Ectodermal cell (in vitro differentiated cells): ENCODE measurements around the gene PGS1.

Experiments used
- H3K27ac ChIP-seq: 2 replicates; pipeline ENCODE4 v1.7.0; 2013; ENCODE audit warnings: mild to moderate bottlenecking, low read depth, low read length; ENCODE audit not compliant: insufficient read depth, poor library complexity, severe bottlenecking
- H3K27me3 ChIP-seq: 2 replicates; pipeline ENCODE4 v1.7.0; 2013; ENCODE audit warnings: mild to moderate bottlenecking, low read length; ENCODE audit not compliant: insufficient read depth, control insufficient read depth, poor library complexity, severe bottlenecking
- H3K36me3 ChIP-seq: one replicate; pipeline ENCODE4 v1.7.0; 2013; ENCODE audit warnings: low read length; ENCODE audit not compliant: control insufficient read depth, insufficient read depth
- H3K4me1 ChIP-seq: one replicate; pipeline ENCODE4 v1.7.0; 2013; ENCODE audit warnings: low read length; ENCODE audit not compliant: control insufficient read depth, insufficient read depth
- H3K4me3 ChIP-seq: 2 replicates; pipeline ENCODE4 v1.7.0; 2013; ENCODE audit warnings: low read depth, low read length, control low read depth; ENCODE audit not compliant: insufficient read depth
- H3K9me3 ChIP-seq: 2 replicates; pipeline ENCODE4 v1.7.0; 2013; ENCODE audit warnings: mild to moderate bottlenecking, low read length, moderate library complexity; ENCODE audit not compliant: control insufficient read depth
- WGBS, 2 experiments: methylation state at CpG; one replicate each; pipeline ENCODE4 v1.1.7; 2013; ENCODE audit warnings: missing lambda C conversion rate in 2 of 2; 5-methylcytosine and 5-hydroxymethylcytosine counted together

The PGS1 gene

DNA sequence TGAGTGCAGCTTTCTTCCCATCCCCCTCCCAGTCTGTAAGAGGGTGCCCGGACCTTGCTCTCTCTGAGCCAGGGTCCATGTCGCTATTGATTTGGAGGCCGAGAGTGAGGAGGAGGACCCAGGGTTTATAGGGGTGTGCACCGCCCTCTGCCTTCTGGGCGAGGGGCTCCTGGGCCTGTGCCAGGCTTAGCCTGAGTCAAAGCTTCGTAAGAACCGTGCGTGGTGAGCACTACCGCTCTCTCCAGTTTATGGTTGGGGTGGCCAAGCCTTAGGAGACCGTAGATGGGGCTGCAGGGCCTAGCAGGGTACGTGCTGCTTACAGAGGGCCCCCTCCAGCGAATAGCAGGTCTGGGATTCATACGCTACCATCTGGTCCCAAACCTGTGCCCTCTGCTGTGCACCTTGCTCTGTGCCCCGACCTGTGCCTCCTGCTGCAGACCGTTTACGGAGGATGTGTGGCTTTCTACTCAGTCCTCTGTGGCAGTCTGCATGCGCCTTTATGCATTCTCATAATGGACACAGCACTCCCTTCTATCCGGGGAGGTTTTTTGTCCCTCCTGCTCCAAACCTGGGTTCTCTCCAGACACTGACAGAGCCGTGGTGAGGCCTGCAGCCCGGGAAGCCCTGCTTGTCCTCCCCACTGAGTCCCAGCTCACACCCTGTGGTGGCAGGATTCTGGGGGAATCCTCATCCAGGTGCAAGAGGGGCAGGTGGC is 54.7 kb downstream of the PGS1 start:
- 86 to 87% methylated on average over 20 of the region's 20 CpGs for WGBS, 2 experiments
- H3K4me3 ChIP-seq: no peak overlapping the region
- no peaks in the 10 kb centered on the region for H3K9me3 ChIP-seq
- H3K27ac ChIP-seq: no peak overlapping the region
- no peaks in the 10 kb centered on the region for H3K36me3 ChIP-seq
- no peaks in the 10 kb centered on the region for H3K27me3 ChIP-seq
- peaks cover 10% of the 10 kb centered on the region for H3K4me1 ChIP-seq

DNA sequence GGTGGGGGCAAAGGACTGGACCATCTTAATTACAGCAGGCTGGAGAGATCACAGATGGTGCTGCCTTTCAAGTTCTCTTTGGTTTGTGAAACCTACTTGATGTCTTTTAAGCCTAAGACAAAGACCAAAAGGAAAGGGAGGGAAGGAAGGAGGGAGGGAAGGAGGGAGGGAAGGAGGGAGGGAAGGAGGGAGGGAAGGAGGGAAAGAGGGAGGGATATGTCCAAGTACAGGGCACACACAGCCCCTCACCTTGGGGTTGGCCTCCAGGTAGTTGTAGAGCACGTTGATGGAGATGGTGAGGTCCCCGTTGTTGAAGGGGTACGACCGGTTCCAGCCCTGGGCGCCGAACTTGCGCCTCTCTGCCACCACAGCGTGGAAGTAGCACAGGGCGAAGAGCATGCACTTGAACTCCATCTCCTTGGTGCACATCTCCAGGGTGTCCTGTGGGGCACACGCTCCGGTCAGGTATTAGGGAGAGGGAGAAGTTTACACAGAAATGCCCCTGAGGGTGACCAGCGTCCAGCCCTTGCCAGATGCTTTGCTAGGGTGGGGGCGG is 55.4 kb downstream of the PGS1 start:
- WGBS, 2 experiments: 94 to 96% methylated on average over 13 of the region's 13 CpGs
- Histone ChIP-seq H3K4me1 (peaks cover 6% of the 10 kb centered on the region), H3K9me3 (no peaks in the 10 kb centered on the region), H3K27ac (no peak overlapping the region), H3K36me3 (no peaks in the 10 kb centered on the region), H3K4me3 (no peak overlapping the region), H3K27me3 (no peaks in the 10 kb centered on the region)

DNA sequence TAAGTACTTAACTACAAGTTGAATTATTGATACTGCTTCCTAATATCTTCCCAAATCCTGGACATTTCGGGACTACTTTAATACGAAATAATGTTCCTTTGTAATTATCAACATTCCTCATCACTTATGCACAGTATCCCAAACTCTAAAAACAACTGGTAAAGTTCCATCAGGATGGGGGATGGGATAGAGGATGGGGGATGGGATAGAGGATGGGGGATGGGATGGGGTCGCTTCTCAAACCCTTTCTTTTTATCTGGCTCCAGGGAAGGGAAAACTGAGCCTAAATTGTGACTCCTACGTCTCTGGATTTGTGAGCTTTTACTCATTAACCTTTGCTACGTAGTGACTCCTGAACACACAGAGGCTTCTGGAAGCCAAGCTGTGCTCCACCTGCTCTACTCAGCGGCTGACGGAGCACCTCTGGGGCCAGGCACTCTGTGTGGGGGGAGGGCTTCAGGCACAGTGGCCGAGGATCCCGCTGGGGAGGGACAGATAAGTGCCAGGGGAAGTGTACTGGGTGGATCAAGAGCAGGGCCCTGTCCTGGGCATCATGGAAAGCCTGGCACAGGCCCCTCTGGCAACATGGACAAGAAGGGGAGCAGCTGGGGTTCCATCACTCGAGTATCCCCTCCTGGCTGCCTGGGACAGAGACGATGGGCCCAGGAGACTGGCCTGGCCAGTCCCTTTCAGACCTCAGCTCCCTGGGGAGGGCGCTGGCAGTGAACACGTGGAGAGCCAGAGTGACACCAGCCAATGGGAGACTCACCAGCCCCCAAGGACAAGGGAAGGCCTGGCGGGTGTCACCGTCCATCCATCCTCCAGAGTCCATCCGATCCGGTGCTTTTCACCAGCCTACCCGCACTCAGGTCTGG is 56.2 kb downstream of the PGS1 start:
- Histone ChIP-seq H3K36me3 (no peaks in the 10 kb centered on the region), H3K9me3 (no peaks in the 10 kb centered on the region), H3K27me3 (no peaks in the 10 kb centered on the region), H3K4me1 (peaks cover 6% of the 10 kb centered on the region), H3K27ac (no peak overlapping the region), H3K4me3 (no peak overlapping the region)
- WGBS, 2 experiments: 73 to 79% methylated on average over 18 of the region's 18 CpGs

- Histone ChIP-seq H3K9me3 (no peaks in the 10 kb centered on the region), H3K4me1 (peaks cover 6% of the 10 kb centered on the region), H3K4me3 (no peak overlapping the region), H3K36me3 (no peaks in the 10 kb centered on the region), H3K27me3 (no peaks in the 10 kb centered on the region), H3K27ac (no peak overlapping the region)
- 86% methylated on average over 17 to 19 of the region's 19 CpGs for WGBS, 2 experiments
Observed at GRCh38 chr17:78435330-78436005, 57.0 kb downstream of the PGS1 start.

DNA sequence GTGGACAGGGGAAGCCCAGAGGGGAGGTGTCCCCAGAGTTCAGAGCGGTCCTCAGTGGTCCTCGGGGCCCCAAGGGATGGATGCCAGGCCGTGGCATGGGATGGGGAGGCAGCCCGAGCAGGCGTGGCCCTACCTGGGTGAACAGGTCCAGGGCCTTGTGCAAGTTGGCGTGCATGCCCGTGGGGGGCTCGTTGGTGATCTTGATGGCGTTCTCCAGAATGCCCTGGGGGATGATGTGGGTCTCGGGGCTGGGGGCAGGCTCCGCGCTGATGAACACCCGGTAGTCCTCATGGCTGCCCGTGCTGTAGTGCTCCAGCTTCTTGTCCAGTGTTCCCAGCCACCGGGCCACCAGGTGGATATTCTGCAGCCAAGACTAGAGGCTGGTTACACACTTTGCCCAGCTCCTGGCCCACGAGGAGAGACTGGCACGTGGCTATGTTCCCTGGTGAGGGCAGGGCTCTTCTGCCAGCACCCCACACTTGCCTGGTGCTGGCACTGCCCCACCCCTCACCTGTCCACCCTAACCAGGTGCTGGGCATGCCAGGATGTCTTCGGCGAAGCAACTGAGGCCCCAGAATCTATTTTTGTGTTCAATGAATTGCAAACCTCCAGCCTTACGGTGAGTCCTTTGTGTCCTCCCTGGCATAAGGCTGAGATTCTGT is 59.2 kb downstream of the PGS1 start:
- 95% methylated on average over 20 of the region's 20 CpGs for WGBS, 2 experiments

DNA sequence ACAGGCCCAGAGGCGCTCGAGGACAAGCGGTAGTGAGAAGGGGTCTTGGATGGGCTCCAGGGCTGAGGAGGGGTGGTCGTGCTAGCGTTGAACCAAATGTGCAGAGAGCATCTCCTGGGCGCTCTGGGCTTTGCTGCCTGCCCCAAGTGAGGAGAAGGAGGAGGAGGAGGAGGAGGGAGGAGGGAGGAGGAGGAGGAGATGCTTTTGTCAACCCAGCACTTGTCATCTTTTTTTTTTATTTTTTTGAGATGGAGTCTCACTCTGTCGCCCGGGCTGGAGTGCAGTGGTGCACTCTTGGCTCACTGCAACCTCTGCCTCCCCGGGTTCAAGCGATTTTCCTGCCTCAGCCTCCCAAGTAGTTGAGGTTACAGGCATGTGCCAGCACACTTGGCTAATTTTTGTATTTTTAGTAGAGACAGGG is 59.8 kb downstream of the PGS1 start:
- 92 to 96% methylated on average over 9 of the region's 10 CpGs for WGBS, 2 experiments

More for the DNA sequence above, 59.2 kb downstream of the PGS1 start:
- Histone ChIP-seq H3K27ac (no peak overlapping the region), H3K4me3 (no peak overlapping the region), H3K36me3 (no peaks in the 10 kb centered on the region), H3K27me3 (no peaks in the 10 kb centered on the region), H3K4me1 (peaks cover 6% of the 10 kb centered on the region), H3K9me3 (no peaks in the 10 kb centered on the region)

DNA sequence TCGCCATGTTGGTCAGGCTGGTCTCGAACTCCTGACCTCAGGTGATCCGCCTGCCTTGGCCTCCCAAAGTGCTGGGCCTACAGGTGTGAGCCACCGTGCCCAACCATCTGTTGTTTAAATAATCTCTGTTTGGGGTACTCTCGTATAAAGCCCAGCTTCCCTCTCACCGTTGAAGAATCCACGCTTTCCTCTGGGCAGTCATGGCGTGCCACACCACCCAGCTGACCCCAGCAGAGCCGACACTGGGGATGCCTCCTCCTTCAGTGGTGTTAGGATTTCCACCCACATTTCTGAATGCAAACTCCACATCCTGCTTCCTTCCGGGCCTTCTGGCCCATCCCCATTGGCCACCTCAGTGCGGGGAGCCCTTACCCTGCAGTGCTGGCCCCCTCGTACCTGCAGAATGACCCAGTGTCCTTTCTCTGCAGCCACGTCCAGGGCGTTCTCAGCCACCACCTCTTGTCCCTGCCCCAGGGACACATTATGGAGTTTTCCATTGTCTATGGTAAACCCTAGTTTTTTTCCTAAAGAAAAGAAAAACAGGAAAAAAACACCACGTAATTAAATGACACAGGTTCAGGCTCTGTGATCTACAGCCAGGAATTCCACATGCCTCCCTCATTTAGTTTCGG is 60.4 kb downstream of the PGS1 start:
- WGBS, 2 experiments: 92% methylated on average over 16 of the region's 16 CpGs
- Histone ChIP-seq H3K36me3 (no peaks in the 10 kb centered on the region), H3K27me3 (no peaks in the 10 kb centered on the region), H3K4me1 (peaks cover 6% of the 10 kb centered on the region), H3K27ac (no peak overlapping the region), H3K9me3 (no peaks in the 10 kb centered on the region), H3K4me3 (no peak overlapping the region)

More for the DNA sequence above, 59.8 kb downstream of the PGS1 start:
- Histone ChIP-seq H3K9me3 (no peaks in the 10 kb centered on the region), H3K4me3 (no peak overlapping the region), H3K27me3 (no peaks in the 10 kb centered on the region), H3K36me3 (no peaks in the 10 kb centered on the region), H3K4me1 (peaks cover 6% of the 10 kb centered on the region), H3K27ac (no peak overlapping the region)

- Histone ChIP-seq H3K9me3 (no peaks in the 10 kb centered on the region), H3K4me3 (no peak overlapping the region), H3K4me1 (no peaks in the 10 kb centered on the region), H3K27ac (no peak overlapping the region), H3K36me3 (no peaks in the 10 kb centered on the region), H3K27me3 (no peaks in the 10 kb centered on the region)
- WGBS, 2 experiments: 82 to 83% methylated on average over 12 of the region's 12 CpGs
Observed at GRCh38 chr17:78441271-78441971, 63.0 kb downstream of the PGS1 start.

DNA sequence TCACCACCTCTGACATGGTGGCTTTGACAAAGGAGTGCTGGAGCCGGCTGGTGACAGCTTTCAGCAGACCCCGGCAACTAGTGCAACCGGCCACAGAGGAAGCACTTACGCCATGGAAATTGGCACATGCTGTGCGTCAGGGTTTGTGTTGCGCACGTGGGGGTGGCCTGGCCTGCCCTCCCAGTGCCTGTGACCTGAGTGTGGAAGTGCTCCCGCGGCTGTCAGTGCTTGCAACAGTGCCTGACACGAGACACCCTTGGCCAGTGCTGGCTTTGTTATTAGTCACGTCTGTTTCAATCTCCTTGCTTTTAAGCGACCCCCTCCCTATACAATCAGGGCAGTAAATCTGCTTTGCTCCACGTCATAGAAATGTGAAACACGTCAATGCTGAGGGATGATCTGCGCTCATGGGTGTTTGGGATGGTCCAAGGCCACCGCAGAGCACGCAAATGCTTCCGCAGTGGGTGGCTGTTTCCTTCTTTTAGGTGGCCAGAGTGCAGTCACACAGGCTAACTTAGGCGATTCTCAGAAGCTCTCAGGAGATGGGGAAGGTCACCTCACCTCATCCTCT is 64.3 kb downstream of the PGS1 start:
- Histone ChIP-seq H3K27me3 (no peaks in the 10 kb centered on the region), H3K27ac (no peak overlapping the region), H3K4me3 (no peak overlapping the region), H3K4me1 (no peaks in the 10 kb centered on the region), H3K9me3 (no peaks in the 10 kb centered on the region), H3K36me3 (no peaks in the 10 kb centered on the region)
- WGBS, 2 experiments: 85% methylated on average over 19 of the region's 19 CpGs
